Fibroblast of skin of right biceps (primary cell): ENCODE measurements around the gene TUBGCP2.
A peak's percentile ranks its signal among the peaks of the same experiment; 100 is the strongest.
"Not testable (repeated sequence)": the region's sequence is repeated elsewhere in the genome, so short reads cannot be mapped to it uniquely, and the experiment has no call there.

ENCODE experiments used
- DNase-seq: peaks from one replicate; pipeline ENCODE4 v3.0.0-alpha.2; 2013

Gene TUBGCP2

DNA sequence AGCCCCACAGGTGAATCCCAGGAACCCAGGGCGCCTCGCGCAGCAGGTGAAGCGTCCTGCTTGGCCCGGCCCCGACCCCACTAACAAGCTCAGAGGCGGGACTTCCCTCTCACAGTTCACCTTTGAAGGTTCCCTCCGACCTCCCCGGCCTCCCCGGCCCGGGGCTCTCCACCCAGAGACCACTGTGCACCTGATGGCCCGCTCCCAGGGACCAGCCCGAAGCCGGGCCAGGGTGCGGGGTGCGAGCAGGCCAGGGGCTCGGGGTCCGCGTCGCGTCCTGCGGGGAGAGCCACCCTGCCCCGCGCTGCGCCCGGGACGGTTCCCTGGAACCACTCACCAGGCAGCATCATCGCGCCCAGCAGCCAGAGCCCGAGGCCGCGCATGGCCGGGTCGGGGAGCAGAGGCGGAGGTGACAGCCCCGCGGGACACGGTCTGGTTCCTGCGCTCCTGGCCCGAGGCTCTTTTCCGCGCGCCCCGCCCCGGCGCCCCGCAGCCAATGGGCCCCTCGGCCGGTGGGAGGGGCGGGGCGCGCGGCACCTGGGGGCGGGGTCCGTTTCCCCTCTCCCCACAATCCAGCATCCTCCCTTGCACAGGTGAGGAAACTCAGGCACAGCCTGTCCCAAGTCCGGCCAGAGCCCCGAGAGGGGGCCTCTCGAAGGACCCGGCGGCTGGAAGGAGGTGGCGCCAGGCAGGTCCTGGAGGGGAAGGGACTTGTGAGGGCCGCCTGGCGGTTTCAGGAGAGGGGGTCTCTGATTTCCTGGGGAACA, 32.1 kb downstream of the TUBGCP2 start, which contains the start of gene ADAM8:
TSS of gene ADAM8 (minus strand) at position 434 of the 767 bp plus-strand sequence. CDS start at position 383, 51 bp downstream.
- DNase-seq = no peak

DNA sequence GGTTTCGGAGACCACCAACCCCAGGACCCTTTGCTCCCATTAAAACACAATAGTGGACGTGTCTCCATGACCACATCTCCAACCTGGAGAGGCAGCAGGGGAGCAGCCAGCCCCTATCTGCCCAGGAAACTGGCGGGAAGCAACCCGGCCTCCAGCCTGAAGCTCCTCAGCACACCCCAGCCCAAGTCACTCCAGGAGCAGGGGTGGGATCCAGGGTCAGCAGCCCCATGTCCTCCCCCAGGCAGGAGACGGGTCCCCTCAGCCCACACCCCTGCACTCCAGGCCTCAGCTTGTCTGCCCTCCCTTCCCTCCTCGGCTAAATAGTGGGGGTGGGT, 32.6 kb downstream of the TUBGCP2 start:
- no peak for DNase-seq

DNA sequence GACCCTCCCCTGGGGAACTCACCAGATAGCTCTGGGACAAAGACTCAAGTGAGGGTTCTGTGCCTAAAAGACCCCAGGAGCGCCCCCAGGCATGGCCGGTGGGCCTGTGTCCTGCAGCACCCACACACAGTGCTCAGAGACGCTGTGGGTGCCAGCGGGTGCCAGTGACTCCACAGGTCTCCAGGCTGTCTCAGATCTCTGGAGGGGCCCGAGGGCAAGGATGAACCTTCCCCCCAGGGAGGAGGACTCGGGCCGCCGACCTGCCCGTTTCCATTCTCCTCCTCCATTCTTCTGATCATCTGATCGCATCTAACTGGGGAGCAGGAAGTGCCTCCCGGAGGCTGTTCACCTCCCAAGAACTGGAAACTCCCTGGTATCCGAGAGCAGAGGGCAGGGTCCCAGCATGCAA, 33.0 kb downstream of the TUBGCP2 start:
- no peak for DNase-seq

DNA sequence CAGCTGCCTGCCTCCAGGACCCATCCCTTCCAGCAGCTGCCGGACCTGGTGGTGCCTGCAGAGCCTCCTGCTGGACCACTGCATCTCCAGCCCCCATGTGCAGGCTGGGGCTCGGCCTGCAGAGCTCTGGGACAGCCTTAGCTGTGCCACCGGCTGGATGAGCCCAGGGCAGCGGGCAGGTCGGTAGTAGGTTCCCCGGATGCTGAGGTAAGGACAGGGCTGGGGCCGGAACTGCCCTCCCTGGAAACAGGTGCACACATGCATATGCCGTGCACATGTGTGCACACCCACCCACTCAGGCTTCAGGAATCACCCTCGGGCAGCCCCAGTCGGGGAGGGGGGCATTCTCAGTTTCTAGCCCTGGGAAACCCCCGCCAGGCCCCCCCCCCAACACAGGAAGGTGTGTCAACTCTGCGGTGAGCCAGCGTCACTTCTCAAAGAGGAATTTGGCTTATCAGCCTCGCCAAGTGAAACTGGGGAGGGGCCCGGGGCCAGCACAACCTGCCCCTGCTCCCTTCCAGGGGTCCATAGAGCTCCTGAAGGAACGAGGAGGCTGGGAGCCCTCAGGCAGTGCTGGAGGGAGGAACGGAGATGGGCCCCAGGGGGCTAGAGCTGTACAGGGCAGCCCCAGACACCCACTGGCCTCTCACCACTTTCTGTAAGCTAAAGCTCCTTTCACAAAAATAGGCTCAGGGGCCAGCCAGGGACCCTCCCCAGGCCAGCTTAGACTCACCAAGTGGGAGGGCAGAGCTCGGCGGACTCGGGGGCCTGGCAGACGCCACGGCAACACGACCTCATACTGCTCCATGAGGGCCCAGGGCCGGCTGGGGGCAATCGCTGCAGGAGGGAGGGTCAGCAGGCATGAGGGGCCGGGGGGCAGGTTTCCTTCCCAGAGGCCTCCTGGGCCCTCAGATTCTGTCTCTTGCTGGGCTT, 33.7 kb downstream of the TUBGCP2 start:
- no peak for DNase-seq

DNA sequence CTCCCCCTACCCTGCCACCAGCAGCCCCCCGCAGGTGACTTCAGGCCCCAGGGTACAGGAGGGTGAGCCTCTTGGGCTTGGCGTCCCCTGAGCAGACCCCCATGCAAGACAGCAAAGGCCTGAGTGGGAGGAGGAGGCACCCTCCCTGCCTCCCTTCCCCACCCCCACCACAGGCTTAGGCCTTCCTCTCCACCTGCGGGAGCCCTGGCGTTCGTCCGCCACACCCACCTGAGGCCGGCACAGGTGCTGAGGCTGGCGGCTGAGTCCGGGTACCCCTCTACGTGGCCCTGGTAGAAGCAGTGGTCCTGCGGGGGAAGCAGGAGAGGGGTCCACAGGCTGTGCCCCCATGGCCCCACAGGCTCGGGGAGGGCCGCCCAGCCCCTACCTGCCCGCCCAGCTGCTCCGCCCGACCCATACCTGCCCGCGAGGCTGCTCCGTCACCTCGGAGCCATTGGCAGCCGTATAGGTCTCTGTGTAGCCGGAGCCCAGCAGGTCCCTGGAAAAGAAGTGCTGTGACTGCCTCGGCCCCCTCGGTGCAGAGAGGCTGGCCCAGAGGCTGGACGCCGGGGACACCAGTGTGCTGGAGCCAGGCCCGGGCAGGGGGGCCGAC, 35.0 kb downstream of the TUBGCP2 start:
- DNase-seq = no peak

DNA sequence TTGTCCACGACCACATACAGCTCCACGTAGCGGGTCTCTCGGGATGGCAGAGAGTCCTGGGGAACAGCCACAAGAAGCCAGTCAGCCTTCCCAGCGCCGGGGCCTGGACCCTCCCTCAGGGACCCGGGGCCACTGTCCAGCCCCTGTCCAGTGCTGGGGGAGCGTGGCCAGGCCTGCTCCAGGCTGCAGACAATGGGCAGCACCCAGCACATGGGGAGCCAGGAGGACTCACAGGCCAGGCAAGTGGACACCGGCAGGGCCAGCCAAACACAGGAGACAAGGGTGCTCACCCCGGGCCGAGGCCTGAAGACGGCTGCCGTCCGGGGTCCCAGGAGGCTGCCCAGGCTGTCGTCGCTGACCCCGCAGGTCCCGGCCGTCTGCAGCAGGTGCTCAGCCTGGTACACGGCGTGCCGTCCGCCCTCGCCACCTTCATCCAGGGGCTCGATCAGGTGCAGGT, 35.7 kb downstream of the TUBGCP2 start:
- DNase-seq = no peak

DNA sequence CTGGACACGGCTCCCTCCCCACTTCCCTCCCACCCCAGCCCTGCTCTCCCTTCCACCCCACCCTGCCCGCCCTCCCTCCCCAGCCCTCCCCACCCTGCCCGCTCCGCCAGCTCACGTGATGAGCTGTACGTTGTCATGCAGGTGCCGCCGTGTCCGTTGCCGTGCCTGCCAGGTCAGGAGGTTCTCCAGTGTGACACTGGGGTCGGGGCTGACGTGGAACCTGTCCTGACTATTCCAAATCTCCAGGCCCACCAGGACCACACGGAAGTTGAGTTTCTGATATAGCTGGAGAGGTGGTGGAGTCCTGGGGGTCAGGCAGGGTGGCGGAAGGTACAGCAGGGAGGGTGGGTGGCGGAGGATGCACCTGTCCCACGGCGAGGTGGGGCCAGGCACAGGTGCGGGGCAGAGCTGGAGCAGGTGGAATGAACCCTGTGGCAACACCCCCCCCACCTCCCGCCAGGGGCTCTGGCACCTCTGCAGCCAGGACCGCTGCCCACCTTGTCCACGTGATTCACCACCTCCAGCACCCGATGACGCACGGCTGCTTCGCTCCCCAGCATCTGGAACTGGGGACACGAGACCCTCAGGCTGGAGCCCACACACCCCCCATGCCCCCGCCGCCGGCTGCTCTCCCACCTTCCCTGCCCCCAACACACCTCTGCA, 36.2 kb downstream of the TUBGCP2 start:
- DNase-seq = no peak

DNA sequence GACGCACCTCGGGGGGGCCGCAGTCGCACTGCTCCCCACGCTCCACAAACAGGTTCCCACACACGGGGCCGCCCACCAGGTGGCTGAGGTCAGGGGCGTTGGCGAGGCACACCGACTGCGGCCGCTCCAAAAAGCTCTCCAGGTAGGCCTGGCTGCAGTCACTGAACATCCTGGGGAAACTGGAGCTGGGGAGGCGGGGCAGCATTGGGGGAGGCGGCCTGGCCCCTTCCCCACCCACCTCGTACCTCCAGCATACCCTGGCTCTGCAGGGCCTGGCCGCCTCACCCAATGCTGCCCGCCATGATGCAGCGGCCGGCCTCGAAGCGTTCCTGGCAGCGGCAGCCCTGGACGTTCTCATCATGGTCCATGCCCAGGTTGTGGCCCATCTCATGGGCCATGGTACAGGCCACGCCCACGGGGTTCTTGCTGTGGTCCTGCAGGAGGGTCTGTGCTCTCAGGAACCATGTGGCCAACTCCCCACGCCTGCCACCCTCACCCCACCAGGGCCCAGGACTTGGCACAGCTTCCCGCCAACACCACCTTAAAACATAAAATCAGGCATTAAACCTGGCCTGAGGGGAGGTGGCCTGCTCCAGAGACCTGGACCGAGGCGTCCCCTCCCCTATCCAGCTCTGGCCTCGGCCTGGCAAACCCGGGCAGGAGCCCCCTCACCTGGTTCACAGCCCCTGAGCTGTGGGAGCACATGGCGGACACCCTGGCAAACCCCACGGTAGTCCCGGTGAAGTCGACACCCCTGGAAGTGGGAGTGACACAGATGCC, 37.0 kb downstream of the TUBGCP2 start:
- DNase-seq = no peak

DNA sequence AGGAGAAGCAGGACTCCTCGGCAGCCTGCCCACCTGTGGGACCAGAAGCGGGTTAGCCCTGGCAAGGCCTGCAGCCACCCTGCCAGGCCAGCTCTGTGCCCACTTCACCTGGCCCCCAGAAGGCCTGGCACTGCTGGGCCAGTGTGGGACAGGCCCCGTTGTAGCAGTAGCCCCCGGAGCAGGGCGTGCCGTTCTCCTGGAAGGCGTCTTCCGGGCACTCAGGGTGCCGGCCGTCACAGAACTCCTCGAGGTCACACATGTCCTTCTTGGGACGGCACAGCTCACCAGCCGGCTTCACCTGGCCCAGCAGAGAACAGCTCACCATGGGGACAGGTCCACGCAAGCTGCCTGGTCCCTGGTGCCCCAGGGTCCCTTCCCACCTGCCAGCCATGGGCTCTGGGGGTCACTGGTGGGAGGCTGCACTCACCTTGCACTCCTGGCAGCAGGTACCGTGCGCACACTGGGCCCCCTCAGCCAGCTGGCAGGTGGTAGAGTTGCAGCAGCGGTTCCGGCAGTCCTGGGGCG, 37.8 kb downstream of the TUBGCP2 start:
- no peak for DNase-seq

DNA sequence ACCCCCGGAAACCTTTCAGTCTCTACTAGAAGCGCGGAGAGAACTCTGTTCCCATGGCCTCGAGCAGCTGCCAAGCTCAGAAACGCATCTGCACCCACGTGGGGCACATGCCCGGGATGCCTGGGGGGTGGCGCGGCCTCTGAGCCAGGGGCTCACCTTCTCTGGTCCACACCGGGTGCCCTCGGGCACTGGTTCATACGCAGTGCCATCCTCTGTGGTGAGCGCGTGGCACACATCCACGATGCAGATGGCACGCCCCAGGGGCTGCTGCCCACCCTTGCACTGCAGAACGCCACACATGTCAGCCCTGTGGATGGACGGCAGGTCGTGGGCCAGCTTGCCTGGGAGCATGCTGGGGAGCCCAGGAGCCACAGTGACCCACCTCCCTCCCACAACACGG, 38.5 kb downstream of the TUBGCP2 start:
- no peak for DNase-seq

DNA sequence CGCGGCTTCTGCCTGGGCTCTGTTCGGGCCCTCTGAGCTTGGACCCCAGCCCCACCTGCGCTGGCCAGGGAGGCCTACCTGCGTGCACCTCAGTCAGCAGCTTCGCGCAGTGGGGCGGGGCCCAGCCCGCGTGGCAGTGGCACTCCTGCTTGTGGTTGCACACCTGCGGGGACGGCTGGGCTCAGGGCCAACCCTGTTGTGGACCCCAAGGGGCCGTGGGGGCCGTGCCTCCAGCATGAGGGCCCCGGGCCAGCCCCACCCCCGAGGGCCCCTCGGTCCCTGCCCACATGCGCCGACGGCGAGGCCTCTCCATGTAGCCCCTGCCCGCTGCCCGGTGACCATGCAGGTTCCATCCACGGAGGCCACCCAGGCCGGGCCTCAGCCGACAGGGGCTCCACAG, 39.3 kb downstream of the TUBGCP2 start:
- no peak for DNase-seq

DNA sequence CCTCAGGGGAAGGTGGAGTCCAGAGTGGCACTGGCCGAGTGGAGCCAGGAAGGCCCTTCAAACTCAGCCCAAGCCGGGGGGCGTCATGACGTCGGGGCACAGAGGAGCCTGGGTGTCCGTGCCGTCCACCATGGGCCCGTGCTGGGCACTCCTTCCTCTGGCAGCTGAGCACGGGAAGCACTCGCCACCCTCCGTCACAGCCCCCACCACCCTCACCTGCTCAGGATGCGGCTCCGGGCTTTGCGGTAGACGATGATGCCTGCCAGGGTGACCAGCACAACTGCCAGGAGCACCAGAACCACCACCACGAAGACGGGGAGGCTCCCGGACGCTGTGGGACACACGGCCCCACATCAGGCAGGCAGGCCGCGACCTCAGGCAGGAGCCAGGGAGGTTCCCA, 40.1 kb downstream of the TUBGCP2 start:
- DNase-seq = no peak

DNA sequence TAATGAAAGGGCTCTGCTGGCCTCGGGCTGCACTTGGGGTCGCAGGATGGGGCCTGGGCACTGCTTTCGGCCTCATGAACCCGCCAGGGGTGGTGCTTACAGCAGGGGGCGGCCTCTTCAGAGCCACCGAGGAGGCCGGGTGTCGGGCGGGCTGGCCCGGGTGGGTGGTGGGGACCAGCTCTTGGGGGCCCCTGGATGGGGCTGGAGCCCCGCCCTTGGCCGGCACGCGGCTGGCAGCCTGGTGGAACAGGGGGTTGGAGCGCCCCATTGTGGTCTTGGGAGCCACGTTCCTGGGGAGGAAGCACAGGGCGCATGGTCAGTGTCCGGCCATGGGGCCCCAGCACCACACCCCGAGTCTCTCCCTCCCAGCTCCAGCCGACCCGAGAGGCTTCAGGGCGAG, 40.8 kb downstream of the TUBGCP2 start:
- DNase-seq = no peak

DNA sequence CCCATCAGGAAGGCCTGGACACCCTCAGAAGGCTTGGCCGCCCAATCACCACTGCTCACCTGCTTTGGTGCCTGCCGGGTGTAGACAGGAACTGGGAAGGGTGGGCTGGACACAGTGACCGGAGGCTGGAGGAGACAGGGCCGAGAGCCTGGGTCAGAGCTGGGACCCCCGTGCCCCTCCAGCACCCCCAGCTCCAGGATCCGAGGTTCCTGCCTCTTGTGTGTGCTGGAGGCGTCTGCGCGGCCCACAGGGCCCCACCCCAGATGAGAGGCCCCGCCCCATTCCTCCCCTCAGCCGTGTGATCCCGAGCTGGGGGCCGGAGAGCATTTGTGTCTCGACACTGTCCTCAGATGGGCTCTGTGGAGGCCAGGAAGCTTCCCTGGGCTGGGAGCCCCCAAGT, 41.4 kb downstream of the TUBGCP2 start:
- DNase-seq = no peak

DNA sequence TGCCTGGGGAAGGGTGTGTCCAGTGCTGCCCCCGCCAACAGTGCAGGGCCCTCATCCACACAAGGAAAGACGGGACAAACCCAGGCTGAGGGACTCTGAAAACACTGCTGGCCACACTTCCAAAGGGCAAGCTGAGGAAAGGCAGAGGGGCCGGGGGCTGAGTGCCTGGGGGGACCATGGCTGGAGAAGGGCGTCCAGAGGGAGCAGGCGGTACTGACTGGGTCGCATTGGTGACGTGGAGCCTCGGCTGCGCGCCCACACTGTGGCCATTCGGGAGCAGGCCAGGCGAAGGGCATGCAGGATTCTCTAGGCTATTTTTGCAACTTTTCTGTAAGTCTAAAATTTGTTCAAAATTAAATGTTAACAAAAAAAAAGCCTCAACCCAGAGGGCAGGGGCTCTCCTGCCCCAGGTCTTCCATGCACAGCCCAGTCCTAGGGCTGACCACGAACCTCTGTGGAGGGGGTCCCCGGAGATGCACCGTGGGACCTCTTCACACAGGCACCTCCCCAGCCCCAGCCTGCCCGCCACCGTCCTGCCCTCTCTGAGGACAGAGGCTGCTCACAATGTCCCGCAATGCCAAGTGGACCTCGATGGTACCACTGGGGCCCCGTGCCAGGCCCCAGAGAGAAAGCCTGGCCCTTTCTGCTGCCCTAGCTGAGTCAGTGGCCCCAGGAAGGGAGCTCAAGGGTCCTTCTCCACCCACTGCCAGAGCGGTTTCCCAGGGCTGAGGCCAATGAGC, 42.4 kb downstream of the TUBGCP2 start:
- no peak for DNase-seq

DNA sequence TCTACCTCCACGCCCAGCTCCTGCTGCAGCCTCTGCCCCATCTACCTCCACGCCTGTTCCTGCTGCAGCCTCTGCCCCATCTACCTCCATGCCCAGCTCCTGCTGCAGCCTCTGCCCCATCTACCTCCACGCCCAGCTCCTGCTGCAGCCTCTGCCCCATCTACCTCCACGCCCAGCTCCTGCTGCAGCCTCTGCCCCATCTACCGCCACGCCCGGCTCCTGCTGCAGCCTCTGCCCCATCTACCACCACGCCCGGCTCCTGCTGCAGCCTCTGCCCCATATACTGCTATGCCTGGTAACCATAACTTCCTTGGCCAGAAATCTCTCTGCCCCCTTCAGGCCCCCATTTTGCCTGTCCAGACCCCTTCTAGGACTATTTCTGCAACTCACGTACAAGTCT, 43.6 kb downstream of the TUBGCP2 start:
- DNase-seq = not testable (repeated sequence)

DNA sequence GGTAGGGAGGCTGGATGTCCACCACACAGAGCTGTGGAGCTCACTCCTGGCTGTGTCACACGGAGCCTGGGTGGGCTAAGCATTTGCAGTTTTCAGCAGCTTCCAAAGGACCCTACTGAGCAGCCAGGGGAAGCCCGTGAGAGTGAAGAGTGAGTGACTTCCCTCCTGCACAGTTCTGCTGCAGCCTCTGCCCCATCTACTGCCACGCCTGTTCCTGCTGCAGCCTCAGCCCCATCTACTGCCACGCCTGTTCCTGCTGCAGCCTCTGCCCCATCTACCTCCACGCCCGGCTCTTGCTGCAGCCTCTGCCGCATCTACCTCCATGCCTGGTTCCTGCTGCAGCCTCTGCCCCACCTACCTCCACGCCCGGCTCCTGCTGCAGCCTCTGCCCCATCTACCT, 44.2 kb downstream of the TUBGCP2 start:
- DNase-seq = no peak

DNA sequence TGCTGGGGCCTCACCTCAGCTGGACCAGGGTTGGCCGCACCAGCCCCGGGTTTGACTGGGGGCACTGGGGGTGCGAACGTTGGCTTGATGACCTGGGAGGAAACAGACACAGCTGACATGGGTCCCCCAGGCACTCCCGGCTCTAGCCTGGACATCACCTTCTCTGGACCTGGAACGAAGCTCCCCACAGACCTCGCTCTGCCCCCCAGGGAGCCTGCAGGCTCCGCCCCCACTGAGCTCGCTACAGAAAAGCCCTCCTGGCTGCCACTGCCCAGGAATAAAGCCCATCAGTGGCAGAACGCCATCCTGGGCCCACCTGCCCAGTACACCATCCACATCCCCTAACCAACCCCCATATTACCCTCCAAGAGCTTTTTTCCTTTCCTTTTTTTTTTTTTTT, 45.0 kb downstream of the TUBGCP2 start:
- no peak for DNase-seq

DNA sequence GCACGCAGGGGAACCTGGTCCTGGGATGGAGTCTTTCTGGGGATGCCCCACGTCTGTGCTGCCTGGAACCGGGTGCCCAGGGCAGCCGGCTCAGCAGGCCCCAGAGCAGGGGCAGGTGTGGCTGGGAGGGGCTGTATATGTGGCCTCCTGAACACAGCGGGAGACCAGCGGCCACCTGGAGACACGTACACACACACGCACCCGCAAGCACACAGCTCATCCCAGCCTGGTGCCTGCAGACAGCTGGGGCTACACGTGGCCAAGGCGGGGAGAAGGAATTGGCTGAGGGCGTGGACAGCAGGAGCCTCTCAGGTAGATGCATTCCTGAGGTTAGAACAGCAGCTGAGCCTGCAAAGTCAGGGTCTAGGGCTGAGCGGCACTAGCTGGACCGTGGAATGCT, 46.0 kb downstream of the TUBGCP2 start:
- DNase-seq = no peak

DNA sequence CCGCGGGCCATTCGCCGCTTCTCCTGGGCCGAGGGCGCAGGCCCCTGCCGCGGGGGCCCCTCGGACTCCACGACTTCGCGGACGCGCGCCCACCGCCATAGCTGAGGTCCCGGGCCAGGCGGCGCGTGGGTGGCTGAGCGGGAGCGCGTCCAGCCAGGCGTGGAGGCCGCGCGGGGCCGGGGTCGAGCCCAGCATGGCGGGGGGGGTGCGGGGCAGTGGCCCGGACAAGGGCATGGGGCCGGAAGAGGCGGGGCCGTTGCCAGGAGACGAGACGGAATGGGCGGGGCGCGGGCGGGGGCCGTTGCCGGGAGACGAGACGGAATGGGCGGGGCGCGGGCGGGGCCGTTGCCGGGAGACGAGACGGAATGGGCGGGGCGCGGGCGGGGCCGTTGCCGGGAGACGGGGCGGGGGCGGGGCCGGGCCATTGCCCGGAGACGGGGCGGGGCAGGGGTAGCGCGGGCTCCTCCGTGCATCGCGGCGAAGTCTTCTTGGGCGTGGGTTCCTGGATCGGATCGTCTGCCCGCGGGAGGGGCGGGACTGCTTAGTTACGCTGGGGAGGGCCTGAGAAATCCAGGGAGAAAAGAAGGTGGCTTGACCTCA, 46.8 kb downstream of the TUBGCP2 start:
- DNase-seq = peak; percentile 75
